Activated naive CD8-positive, alpha-beta T cell (primary cell): ENCODE data around the gene C1orf146.
"Not testable (repeated sequence)": the region's sequence is repeated elsewhere in the genome, so short reads cannot be mapped to it uniquely, and the experiment has no call there.

ENCODE experiments used
- H3K27ac Mint-ChIP-seq: one replicate; pipeline ENCODE4 v1.8.0; 2021; ENCODE audit warnings: mixed read lengths
- H3K27me3 Mint-ChIP-seq: one replicate; pipeline ENCODE4 v1.8.0; 2021; ENCODE audit warnings: mixed read lengths
- H3K36me3 Mint-ChIP-seq: one replicate; pipeline ENCODE4 v1.8.0; 2021; ENCODE audit warnings: mixed read lengths
- H3K4me1 Mint-ChIP-seq: one replicate; pipeline ENCODE4 v1.8.0; 2021; ENCODE audit warnings: low read depth, mixed read lengths
- H3K4me3 Mint-ChIP-seq: one replicate; pipeline ENCODE4 v1.8.0; 2021; ENCODE audit warnings: mild to moderate bottlenecking, mixed read lengths
- H3K9me3 Mint-ChIP-seq: one replicate; pipeline ENCODE4 v1.8.0; 2021; ENCODE audit warnings: low read depth, mixed read lengths

C1orf146 gene

DNA sequence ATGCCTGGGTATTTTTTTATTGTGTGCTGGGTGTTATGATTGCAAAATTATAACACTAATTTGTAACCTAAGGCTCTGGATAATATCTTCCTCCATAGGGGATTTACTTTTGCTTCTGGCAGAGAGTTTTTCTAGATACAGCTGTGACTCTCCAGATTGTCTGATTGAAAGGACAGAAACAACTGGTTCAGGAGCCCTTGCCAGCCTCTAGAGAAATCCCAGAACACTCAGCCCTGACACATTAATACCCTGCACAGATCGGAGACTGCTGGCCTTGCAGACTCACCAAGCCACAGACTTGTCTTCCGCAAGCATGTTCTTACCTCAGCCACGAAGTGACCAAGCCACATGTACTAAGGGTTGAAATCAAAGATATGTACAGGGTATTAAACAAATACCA, 10.7 kb downstream of the C1orf146 start:
- Mint-ChIP-seq H3K27ac (no peak overlapping the region), H3K27me3 (no peaks in the 10 kb centered on the region), H3K4me3 (no peak overlapping the region), H3K9me3 (no peaks in the 10 kb centered on the region), H3K4me1 (no peaks in the 10 kb centered on the region), H3K36me3 (no peaks in the 10 kb centered on the region)

DNA sequence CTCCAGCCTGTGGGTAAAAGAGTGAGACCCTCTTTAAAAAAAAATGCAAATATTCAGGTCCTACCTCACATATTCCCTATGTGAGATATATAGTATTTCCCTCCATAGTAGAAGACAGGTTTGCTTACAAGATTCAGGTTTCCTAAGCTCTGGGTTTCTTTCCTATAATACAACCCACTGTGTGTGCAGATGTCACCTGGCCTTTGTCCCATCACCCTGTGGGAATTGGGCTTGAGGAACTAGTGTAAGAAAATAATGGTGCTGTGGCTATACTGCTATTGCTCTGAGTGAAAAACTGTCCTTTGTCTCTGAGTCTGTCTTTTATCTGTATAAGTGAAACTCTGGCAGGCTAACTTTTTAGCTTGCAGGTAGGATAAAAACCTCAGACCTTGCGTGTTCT, 13.0 kb downstream of the C1orf146 start:
- Mint-ChIP-seq H3K4me3 (no peak overlapping the region), H3K9me3 (no peaks in the 10 kb centered on the region), H3K36me3 (no peaks in the 10 kb centered on the region), H3K27me3 (no peaks in the 10 kb centered on the region), H3K27ac (no peak overlapping the region), H3K4me1 (no peaks in the 10 kb centered on the region)

DNA sequence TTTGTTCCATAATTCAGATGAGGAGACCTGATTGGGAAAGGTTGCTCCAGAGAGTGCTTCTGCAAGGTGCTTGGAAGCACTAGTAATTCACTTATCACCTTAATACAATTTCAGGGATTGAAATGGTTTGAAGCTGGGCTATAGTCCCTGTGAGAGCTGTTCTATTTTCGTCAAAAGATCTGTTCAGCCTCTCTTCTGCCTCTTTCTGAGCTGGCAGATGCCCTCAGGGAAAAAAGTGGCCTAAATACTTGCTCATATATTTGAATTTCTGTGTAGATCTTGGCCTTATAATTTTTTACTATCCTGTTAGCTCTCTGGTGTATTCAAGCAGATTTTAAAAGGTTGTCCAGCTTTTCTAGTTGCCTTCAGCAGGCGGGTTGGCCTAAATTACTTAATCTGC, 22.3 kb downstream of the C1orf146 start:
- Mint-ChIP-seq H3K36me3 (no peaks in the 10 kb centered on the region), H3K9me3 (no peaks in the 10 kb centered on the region), H3K27me3 (peaks cover 5% of the 10 kb centered on the region), H3K4me1 (no peaks in the 10 kb centered on the region), H3K27ac (no peak overlapping the region), H3K4me3 (no peak overlapping the region)

DNA sequence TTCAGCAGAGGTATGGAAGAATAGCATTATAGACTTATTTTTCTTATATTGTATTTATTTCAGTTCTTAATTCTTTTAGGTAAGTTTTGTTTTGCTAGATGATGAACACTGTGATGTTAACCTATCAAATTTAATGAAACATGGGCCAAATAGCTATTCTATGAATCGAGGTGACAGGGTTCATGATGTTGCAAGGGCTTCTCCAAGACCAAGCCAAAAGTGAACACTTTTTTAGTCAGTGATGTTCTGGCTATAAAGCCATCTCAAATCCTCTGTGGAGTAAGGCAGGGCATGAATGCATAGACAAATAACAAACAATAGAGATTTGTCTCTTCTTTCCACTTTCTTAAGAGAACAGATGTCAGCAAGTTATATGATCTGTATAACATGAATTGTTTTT, 26.7 kb downstream of the C1orf146 start:
- H3K9me3 Mint-ChIP-seq, result no peaks in the 10 kb centered on the region
- no peaks in the 10 kb centered on the region for H3K4me1 Mint-ChIP-seq
- no peak overlapping the region for H3K4me3 Mint-ChIP-seq
- no peak overlapping the region for H3K27ac Mint-ChIP-seq
- H3K27me3 Mint-ChIP-seq, result no peaks in the 10 kb centered on the region
- peaks cover under 1% of the 10 kb centered on the region for H3K36me3 Mint-ChIP-seq

DNA sequence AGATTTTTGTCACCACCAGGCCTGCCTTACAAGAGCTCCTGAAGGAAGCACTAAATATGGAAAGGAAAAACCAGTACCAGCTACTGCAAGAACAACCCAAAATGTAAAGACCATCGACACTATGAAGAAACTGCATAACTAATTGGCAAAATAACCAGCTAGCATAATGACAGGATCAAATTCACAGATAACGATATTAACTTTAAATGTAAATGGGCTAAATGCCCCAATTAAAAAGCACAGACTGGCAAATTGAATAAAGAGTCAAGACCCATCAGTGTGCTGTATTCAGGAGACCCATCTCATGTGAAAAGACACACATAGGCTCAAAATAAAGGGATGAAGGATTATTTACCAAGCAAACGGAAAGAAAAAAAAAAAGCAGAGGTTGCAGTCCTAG, 37.0 kb downstream of the C1orf146 start:
- Mint-ChIP-seq H3K9me3 (peaks cover 14% of the 10 kb centered on the region), H3K36me3 (peaks cover 60% of the 10 kb centered on the region)
- not testable (repeated sequence) for H3K4me3 Mint-ChIP-seq, H3K27ac Mint-ChIP-seq, H3K4me1 Mint-ChIP-seq, H3K27me3 Mint-ChIP-seq

DNA sequence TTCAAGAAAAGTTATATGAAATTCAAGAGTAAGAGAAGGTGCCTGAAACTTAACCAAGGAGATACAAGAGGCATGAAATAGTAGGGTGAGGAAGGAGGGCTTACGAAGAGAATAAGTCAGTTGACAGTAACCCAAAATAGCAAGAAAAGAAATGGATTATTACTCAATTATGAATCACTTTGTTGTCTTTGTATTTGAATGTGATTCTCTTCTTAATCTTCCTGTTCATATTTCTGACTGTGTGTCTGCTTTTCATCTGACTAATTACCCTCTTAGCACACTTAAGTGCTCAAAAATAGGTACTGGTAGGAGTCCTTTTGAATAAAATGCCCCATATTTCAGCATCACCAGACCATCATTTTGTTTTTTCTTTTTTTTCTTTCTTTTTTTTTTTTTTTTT, 41.6 kb downstream of the C1orf146 start:
- Mint-ChIP-seq H3K4me1 (peaks cover 1% of the 10 kb centered on the region), H3K36me3 (peaks cover 55% of the 10 kb centered on the region), H3K27me3 (no peaks in the 10 kb centered on the region), H3K27ac (no peak overlapping the region), H3K9me3 (peaks cover 14% of the 10 kb centered on the region), H3K4me3 (no peak overlapping the region)

DNA sequence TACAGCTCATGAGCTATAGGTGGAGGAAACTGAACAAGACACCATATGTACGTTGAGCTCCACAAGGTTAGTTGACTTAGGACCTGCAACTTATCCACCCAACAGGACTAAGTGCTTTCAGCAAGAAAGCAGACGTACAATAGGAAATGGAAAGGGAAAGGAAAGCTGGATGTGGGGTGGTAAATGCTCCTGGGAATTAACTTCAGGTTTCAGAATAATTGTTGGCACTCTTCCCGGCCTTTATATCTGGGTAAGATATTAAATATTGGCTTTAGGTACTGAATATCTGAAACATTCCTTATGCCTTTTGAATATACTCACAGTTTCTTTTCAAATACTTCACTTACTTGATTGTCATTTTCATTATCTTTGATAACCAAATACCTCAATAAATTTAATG, 44.8 kb downstream of the C1orf146 start:
- H3K4me3 Mint-ChIP-seq, result no peak overlapping the region
- H3K27me3 Mint-ChIP-seq, result no peaks in the 10 kb centered on the region
- peaks cover 28% of the 10 kb centered on the region for H3K36me3 Mint-ChIP-seq

DNA sequence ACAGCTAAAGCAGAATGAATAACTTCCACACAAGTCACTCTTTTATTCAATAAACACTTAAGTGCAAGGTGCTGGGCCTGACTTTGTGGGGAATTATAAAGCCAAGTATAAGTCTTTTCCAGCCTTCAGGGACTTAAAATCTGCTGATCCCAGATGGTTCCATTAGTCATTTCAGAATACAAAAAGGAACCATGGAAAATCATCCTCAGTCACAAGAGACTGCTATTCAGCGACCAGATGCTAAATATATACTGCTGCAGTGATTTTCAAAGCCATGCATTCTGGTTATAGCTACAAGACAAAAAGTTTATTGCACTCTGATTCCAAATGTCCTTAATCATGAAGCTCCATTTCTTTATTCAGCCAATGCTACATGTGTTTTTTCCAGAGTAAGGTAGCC, 55.3 kb downstream of the C1orf146 start:
- Mint-ChIP-seq H3K27me3 (no peaks in the 10 kb centered on the region), H3K4me1 (no peaks in the 10 kb centered on the region), H3K9me3 (no peaks in the 10 kb centered on the region), H3K4me3 (no peak overlapping the region), H3K27ac (no peak overlapping the region), H3K36me3 (peaks cover 34% of the 10 kb centered on the region)

More for the DNA sequence above, 44.8 kb downstream of the C1orf146 start:
- no peaks in the 10 kb centered on the region for H3K4me1 Mint-ChIP-seq
- H3K9me3 Mint-ChIP-seq, result peaks cover 3% of the 10 kb centered on the region
- H3K27ac Mint-ChIP-seq, result no peak overlapping the region

DNA sequence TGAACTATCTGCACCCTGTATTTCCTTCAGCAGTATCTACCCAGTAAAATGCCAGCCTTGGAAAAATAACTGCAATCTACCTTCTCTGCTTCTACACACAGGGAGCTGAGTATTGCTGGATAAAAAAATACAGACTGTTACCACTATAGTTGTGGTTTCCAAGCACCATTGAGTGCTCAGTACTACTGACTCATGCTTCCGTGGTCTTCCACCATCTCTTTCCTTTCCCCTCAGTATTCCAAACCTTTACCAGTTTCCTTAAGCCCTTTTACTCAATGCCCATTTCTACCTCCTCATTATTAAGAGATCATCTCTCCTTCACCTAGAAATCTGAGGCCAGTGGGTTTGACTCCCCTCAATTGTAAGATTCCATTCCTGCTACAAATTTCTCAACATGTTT, 57.2 kb downstream of the C1orf146 start:
- Mint-ChIP-seq H3K4me3 (no peak overlapping the region), H3K27me3 (no peaks in the 10 kb centered on the region), H3K36me3 (peaks cover 33% of the 10 kb centered on the region), H3K9me3 (no peaks in the 10 kb centered on the region), H3K4me1 (no peaks in the 10 kb centered on the region), H3K27ac (no peak overlapping the region)

DNA sequence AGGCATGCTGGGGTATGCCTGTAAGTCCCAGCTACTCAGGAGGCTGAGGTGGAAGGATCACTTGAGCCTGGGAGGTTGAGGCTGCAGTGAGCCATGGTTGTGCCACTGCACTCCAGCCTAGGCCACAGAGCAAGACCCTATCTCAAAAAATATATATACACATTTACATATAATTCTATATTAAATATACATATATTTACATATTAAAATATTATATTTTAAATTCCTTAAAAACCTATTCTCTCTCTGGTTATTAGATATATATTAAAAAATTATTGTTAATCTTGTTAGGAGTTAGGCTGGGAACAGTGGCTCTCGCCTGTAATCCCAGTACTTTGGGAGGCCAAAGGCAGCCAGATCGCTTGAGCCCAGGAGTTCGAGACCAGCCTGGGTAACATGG, 58.4 kb downstream of the C1orf146 start:
- Mint-ChIP-seq H3K4me1 (no peaks in the 10 kb centered on the region), H3K9me3 (no peaks in the 10 kb centered on the region), H3K36me3 (peaks cover 40% of the 10 kb centered on the region), H3K27me3 (no peaks in the 10 kb centered on the region), H3K4me3 (no peak overlapping the region), H3K27ac (no peak overlapping the region)

DNA sequence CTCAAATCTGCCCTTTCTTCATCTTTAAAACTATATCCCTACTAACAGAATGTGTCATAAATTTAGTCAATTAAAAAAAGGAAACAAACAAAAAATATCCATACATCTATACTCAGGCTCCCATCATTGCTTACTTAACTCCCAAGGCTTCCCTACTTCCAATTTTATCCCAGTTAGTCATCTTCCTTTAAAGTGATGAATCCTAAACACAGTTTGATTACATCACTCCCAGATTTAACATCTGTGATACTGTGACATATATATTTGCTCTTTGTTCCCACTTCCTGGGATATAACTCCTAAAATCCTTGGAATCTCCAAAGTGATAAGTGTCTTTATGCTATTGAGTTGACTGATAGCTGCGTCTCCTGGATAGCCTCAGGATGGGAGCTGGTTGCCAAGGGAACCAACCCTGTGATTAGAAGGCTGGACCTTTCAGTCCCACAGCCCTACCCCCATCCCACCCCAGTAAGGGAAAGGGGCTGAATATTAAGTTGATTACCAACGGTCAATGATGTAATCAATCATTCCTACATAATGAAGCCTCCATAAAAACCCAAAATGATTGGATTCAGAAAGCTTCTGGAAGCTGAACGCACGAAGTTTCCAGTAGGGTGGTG, 59.5 kb downstream of the C1orf146 start:
- no peaks in the 10 kb centered on the region for H3K9me3 Mint-ChIP-seq
- peaks cover 2% of the 10 kb centered on the region for H3K4me1 Mint-ChIP-seq
- peaks cover 49% of the 10 kb centered on the region for H3K36me3 Mint-ChIP-seq
- H3K27me3 Mint-ChIP-seq, result no peaks in the 10 kb centered on the region
- no peak overlapping the region for H3K27ac Mint-ChIP-seq
- no peak overlapping the region for H3K4me3 Mint-ChIP-seq

DNA sequence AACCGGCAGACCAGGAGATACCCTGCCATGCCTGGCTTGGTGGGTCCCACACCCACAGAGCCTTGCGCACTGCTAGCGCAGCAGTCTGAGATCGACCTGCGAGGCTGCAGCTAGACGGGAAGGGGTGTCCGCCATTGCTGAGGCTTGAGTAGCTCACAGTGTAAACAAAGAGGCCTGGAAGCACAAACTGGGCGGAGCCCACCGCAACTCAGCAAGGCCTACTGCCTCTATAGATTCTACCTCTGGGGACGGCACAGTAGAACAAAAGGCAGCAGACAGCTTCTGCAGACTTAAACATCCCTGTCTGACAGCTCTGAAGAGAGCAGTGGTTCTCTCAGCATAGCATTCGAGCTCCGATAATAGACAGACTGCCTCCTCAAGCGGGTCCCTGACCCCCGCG, 62.1 kb downstream of the C1orf146 start:
- not testable (repeated sequence) for H3K9me3 Mint-ChIP-seq, H3K27ac Mint-ChIP-seq, H3K4me3 Mint-ChIP-seq, H3K27me3 Mint-ChIP-seq
- Mint-ChIP-seq H3K36me3 (peaks cover 60% of the 10 kb centered on the region), H3K4me1 (peaks cover 14% of the 10 kb centered on the region)

DNA sequence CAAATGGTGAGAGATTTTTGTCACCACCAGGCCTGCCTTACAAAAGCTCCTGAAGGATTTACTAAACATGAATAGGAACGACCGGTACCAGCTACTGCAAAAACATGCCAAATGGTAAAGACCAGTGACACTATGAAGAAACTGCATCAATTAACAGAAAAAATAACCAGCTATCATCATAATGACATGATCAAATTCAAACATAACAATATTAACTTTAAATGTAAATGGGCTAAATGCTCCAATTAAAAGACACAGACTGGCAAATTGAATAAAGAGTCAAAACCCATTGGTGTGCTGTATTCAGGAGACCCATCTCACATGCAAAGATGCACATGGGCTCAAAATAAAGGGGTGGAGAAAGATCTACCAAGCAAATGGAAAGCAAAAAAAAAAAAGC, 63.7 kb downstream of the C1orf146 start:
- H3K27me3 Mint-ChIP-seq, H3K27ac Mint-ChIP-seq: not testable (repeated sequence)

DNA sequence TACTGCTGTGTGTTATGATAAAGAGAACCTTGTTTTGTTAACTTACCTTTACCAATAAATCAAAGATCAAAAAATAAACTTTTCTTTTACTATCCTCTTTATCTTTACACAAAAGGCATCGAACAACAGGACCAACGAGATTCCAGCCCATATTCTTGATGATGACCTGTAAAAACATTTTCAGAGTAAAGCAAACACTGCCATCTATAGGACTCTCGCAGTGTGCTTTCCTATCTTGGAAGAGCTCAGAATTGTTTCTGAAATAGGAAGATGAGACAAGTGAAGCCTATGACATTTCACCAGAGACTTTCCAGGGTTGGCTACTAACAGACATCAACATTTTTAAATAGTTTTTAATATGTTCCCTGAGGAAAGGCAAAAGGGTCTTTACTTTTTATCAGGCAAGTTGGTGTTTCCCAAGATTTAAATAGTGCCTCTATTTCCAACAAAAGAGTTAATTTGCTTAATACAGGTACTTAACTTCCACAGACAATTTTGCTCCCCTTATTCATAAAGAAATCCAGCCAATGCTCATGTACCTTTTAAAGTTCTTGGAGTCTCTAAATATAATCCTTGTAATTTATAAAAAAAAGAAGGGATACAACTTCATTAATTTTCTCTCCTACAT, 73.8 kb downstream of the C1orf146 start:
- no peaks in the 10 kb centered on the region for H3K9me3 Mint-ChIP-seq
- no peaks in the 10 kb centered on the region for H3K27me3 Mint-ChIP-seq
- peaks cover 29% of the 10 kb centered on the region for H3K36me3 Mint-ChIP-seq
- no peak overlapping the region for H3K4me3 Mint-ChIP-seq
- no peak overlapping the region for H3K27ac Mint-ChIP-seq
- H3K4me1 Mint-ChIP-seq, result peaks cover 23% of the 10 kb centered on the region

More for the DNA sequence above, 63.7 kb downstream of the C1orf146 start:
- H3K36me3 Mint-ChIP-seq, result peaks cover 57% of the 10 kb centered on the region
- not testable (repeated sequence) for H3K4me3 Mint-ChIP-seq, H3K9me3 Mint-ChIP-seq
- H3K4me1 Mint-ChIP-seq, result peaks cover 14% of the 10 kb centered on the region
